ENCODE measurements around the gene FNDC3B. TPM values are rescaled to one million over a fixed set of nuclear protein-coding genes. Genes with fewer than 3 reads are reported as not detected.

The FNDC3B gene
- total RNA-seq, 4 donors from 2014 or later: 59.8 to 72.6 (median 65.6) TPM

DNA sequence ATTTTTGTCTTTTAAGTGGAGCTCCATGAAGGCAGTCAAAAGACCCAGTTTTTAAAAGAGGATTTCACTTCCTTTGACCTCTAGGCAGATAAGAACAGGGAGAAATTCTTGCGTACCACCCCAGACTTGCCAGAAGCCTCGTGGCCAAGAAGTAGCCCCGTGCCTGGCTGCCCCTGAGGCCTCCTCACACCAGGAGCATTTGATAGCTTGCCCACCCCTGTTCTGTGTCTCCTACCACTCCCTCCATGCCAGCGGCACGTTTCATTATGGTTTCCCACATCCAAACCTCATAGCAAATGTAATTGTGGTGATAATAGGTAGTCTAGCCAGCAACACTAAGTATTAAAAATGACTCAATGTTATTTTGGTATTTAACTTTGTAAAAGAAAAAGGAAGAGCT is 301.2 kb downstream of the FNDC3B start:
- 86% methylated on average over 5 of the region's 5 CpGs for WGBS
- Histone ChIP-seq H3K27ac (replicated peaks in 1 of 4) (no peak overlapping the region), H3K4me3 (no peak overlapping the region)

GRCh38 chr3:172341482-172342059 is 302.2 kb downstream of the FNDC3B start:
- Histone ChIP-seq H3K4me1 (peaks cover 0 to 10% (median 0%) of the 10 kb centered on the region in 4 donors), H3K27me3 (no peaks in the 10 kb centered on the region), H3K36me3 (peaks cover 36 to 97% (median 86%) of the 10 kb centered on the region in 4 donors), H3K4me3 (no peak overlapping the region), H3K27ac (replicated peaks in 1 of 4) (no peak overlapping the region), H3K9me3 (no peaks in the 10 kb centered on the region)
- no peak for DNase-seq (ENCODE audit: extremely low spot score)
- intact Hi-C loops (cut with DNase I): loop anchor here (5.0 to 10.0 kb wide), 2 partner anchors 304 to 697 kb away; partner anchors contain the start of gene FNDC3B
- 40% methylated on average over 4 of the region's 4 CpGs for WGBS
- no peak for TF ChIP-seq POLR2A (IDR thresholded peaks at IDR 0.05; ENCODE audit: low read depth)
- TF ChIP-seq, protein P1, sequence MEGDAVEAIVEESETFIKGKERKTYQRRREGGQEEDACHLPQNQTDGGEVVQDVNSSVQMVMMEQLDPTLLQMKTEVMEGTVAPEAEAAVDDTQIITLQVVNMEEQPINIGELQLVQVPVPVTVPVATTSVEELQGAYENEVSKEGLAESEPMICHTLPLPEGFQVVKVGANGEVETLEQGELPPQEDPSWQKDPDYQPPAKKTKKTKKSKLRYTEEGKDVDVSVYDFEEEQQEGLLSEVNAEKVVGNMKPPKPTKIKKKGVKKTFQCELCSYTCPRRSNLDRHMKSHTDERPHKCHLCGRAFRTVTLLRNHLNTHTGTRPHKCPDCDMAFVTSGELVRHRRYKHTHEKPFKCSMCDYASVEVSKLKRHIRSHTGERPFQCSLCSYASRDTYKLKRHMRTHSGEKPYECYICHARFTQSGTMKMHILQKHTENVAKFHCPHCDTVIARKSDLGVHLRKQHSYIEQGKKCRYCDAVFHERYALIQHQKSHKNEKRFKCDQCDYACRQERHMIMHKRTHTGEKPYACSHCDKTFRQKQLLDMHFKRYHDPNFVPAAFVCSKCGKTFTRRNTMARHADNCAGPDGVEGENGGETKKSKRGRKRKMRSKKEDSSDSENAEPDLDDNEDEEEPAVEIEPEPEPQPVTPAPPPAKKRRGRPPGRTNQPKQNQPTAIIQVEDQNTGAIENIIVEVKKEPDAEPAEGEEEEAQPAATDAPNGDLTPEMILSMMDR (IDR thresholded peaks at IDR 0.05): peak; percentile 68 to 69 (median 68)

More for the DNA sequence above, 301.2 kb downstream of the FNDC3B start:
- H3K4me1 ChIP-seq: peaks cover 0 to 10% (median 0%) of the 10 kb centered on the region in 4 donors
- H3K9me3 ChIP-seq: no peaks in the 10 kb centered on the region
- DNase-seq (ENCODE audit: extremely low spot score): no peak
- peaks cover 29 to 95% (median 81%) of the 10 kb centered on the region in 4 donors for H3K36me3 ChIP-seq
- intact Hi-C loops (cut with DNase I): loop anchor here (5.0 to 10.0 kb wide), 2 partner anchors 303 to 696 kb away; partner anchors contain the start of gene FNDC3B
- H3K27me3 ChIP-seq: no peaks in the 10 kb centered on the region
- no peak for TF ChIP-seq POLR2AphosphoS5 (IDR thresholded peaks at IDR 0.05)
- no peak for TF ChIP-seq EP300 (IDR thresholded peaks at IDR 0.05)
- no peak for TF ChIP-seq POLR2A (IDR thresholded peaks at IDR 0.05; ENCODE audit: low read depth)
- TF ChIP-seq, protein P1 (IDR thresholded peaks at IDR 0.05): no peak

DNA sequence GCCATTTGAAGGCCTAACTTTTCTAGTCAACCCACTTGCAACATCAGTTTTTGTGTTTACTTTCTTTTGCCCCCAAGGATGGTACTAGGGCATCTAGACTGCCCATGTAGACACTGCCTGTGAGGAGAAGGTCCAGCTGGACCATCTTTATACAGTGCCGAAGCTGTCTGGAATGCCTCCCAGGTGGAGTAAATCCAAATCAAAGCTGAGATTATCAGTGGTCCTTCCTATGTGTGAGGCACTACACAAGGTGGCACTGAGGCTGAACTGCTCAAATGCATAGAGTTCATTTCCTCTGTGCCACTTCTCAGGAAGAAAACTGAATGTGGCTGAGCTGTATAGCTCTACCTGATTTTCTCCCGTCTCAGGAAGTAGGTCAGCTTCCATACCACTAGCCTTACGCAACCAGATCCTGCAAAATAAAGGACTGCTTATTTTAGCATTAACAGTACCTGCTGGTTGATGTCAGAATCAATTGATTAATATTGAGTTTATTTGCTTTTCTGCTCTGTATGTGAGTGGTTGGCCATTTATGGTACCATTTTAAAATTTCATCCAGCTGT is 302.8 kb downstream of the FNDC3B start:
- Histone ChIP-seq H3K4me3 (no peak overlapping the region), H3K27me3 (no peaks in the 10 kb centered on the region), H3K27ac (replicated peaks in 1 of 4) (no peak overlapping the region), H3K36me3 (peaks cover 42 to 99% (median 88%) of the 10 kb centered on the region in 4 donors), H3K4me1 (peaks cover 0 to 10% (median 0%) of the 10 kb centered on the region in 4 donors), H3K9me3 (no peaks in the 10 kb centered on the region)
- intact Hi-C loops (cut with DNase I): loop anchor here (5.0 to 10.0 kb wide), 2 partner anchors 305 to 697 kb away; partner anchors contain the start of gene FNDC3B
- no peak for DNase-seq (ENCODE audit: extremely low spot score)
- TF ChIP-seq EP300 (IDR thresholded peaks at IDR 0.05): no peak
- no peak for TF ChIP-seq POLR2A (IDR thresholded peaks at IDR 0.05; ENCODE audit: low read depth)
- TF ChIP-seq, protein P1 (IDR thresholded peaks at IDR 0.05): no peak
- no peak for TF ChIP-seq POLR2AphosphoS5 (IDR thresholded peaks at IDR 0.05)
- 71% methylated on average over 2 of the region's 3 CpGs for WGBS

GRCh38 chr3:172343117-172343516 is 303.7 kb downstream of the FNDC3B start:
- no peak for TF ChIP-seq POLR2AphosphoS5 (IDR thresholded peaks at IDR 0.05)
- TF ChIP-seq EP300 (IDR thresholded peaks at IDR 0.05): no peak
- TF ChIP-seq, protein P1 (IDR thresholded peaks at IDR 0.05): no peak
- no peak for TF ChIP-seq POLR2A (IDR thresholded peaks at IDR 0.05; ENCODE audit: low read depth)
- 90% methylated on average over 3 of the region's 3 CpGs for WGBS
- peaks cover 48 to 100% (median 91%) of the 10 kb centered on the region in 4 donors for H3K36me3 ChIP-seq

More at GRCh38 chr3:172343117-172343516, 303.7 kb downstream of the FNDC3B start:
- no peaks in the 10 kb centered on the region for H3K9me3 ChIP-seq
- peaks cover 0 to 10% (median 0%) of the 10 kb centered on the region in 4 donors for H3K4me1 ChIP-seq
- no peak overlapping the region for H3K27ac ChIP-seq (replicated peaks in 1 of 4)
- H3K27me3 ChIP-seq: no peaks in the 10 kb centered on the region
- H3K4me3 ChIP-seq: no peak overlapping the region
- DNase-seq (ENCODE audit: extremely low spot score): no peak
- intact Hi-C loops (cut with DNase I): loop anchor here (5.0 to 10.0 kb wide), 2 partner anchors 306 to 698 kb away; partner anchors contain the start of gene FNDC3B

Measured in esophagus muscularis mucosa (tissue), 4 donors.